Measurements from ENCODE around the gene CRTC2.
"Not testable (repeated sequence)": the region's sequence is repeated elsewhere in the genome, so short reads cannot be mapped to it uniquely, and the experiment has no call there.

The CRTC2 gene

DNA sequence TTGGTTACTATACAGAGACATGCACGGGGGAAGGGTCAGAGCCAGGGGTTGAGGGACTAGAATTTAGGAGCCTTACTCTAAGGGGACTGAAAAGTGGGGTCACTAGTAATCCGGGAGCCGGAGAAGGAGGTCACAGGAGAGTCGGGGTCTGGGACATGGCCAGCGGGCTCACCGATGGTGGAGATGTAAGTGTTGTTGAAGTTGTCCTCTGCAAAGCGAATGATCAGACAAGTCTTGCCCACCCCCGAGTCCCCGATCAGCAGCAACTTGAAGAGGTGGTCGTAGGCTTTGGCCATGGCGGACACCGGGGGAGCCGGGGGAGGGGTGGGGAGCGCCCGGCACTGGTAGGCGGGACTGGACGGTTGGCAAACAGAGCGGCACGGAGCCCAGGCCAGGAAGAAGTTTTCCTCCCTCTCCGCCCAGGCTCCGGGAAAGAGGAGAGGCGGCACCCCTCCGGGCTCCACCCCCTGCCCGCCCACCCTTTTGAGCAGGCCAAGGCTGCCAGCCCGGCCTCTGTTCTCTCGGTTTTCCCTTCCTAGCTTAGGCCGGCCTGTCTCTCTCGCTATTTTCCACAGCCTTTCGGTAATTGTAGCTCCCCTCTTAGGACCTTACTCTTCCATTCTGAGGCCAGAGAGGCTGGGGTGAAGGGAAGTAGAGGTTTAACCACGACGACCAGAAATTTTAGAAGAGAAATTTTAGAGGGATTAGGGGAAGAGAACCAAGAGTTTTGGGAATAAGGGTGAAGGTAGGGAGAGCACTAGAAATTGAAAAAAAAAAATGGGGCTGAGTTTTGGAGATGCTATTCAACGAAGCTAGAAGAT lies 27.7 kb upstream of the CRTC2 start, which contains the start of gene RAB13:
TSS of gene RAB13 (minus strand) at position 399 of the 821 bp plus-strand sequence. CDS start at position 296, 103 bp downstream.
- Histone ChIP-seq H3K4me2 (ENCODE audit: insufficient read depth, low read length) (peak within 1 kb of the TSS; percentile 57), H3K9me3 (ENCODE audit: insufficient read depth, low read length, severe bottlenecking) (no peaks in the 10 kb centered on the region), H3K4me3 (ENCODE audit: low read depth in 1 of 2, low read length in 2 of 2) (0 out of 4 replicates have a peak within 1 kb of the TSS, but pooled peaks of 1 of the 2 experiments have one; percentile 21), H3K27me3 (ENCODE audit: insufficient read depth, low read length, poor library complexity) (no peaks in the 10 kb centered on the region), H3K4me1 (ENCODE audit: insufficient read depth, low read length) (peaks cover 26% of the 10 kb centered on the region), H3K9ac (ENCODE audit: low read depth, low read length) (peak within 1 kb of the TSS; percentile 15), H3K27ac (ENCODE audit: low read length) (peak within 1 kb of the TSS; percentile 42; the same call in 1 of the 2 replicates), H4K20me1 (ENCODE audit: insufficient read depth, low read length) (peaks cover 2% of the 10 kb centered on the region; the same call in 1 of the 2 replicates), H3K36me3 (ENCODE audit: insufficient read depth, low read length) (peaks cover 3% of the 10 kb centered on the region), H3K79me2 (ENCODE audit: insufficient read depth, low read length) (peaks cover 6% of the 10 kb centered on the region), H2AFZ (ENCODE audit: low read depth, low read length) (peak within 1 kb of the TSS; percentile 86)
- ATAC-seq (ENCODE audit: insufficient read depth, low read depth) (no peak), DNase-seq (no peak)
- TF ChIP-seq EZH2 (IDR thresholded peaks at IDR 0.05; ENCODE audit: borderline replicate concordance, low read depth, low read length, severe bottlenecking) = no peak
- TF ChIP-seq, protein P1, sequence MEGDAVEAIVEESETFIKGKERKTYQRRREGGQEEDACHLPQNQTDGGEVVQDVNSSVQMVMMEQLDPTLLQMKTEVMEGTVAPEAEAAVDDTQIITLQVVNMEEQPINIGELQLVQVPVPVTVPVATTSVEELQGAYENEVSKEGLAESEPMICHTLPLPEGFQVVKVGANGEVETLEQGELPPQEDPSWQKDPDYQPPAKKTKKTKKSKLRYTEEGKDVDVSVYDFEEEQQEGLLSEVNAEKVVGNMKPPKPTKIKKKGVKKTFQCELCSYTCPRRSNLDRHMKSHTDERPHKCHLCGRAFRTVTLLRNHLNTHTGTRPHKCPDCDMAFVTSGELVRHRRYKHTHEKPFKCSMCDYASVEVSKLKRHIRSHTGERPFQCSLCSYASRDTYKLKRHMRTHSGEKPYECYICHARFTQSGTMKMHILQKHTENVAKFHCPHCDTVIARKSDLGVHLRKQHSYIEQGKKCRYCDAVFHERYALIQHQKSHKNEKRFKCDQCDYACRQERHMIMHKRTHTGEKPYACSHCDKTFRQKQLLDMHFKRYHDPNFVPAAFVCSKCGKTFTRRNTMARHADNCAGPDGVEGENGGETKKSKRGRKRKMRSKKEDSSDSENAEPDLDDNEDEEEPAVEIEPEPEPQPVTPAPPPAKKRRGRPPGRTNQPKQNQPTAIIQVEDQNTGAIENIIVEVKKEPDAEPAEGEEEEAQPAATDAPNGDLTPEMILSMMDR (IDR thresholded peaks at IDR 0.05; ENCODE audit: borderline replicate concordance, extremely low read depth, low read length, poor library complexity, severe bottlenecking) = no peak

GRCh38 chr1:153985341-153985912 lies 27.0 kb upstream of the CRTC2 start:
- H3K4me1 ChIP-seq (ENCODE audit: insufficient read depth, low read length) = peaks cover 25% of the 10 kb centered on the region
- no peaks in the 10 kb centered on the region for H3K27me3 ChIP-seq (ENCODE audit: insufficient read depth, low read length, poor library complexity)
- ATAC-seq (ENCODE audit: insufficient read depth, low read depth) (no peak), DNase-seq (no peak)
- no peak overlapping the region for H3K4me3 ChIP-seq (ENCODE audit: low read depth in 1 of 2, low read length in 2 of 2)
- no peaks in the 10 kb centered on the region for H3K36me3 ChIP-seq (ENCODE audit: insufficient read depth, low read length)
- no peak overlapping the region for H3K27ac ChIP-seq (ENCODE audit: low read length)
- peak overlapping the region; percentile 19 for H2AFZ ChIP-seq (ENCODE audit: low read depth, low read length)
- H3K4me2 ChIP-seq (ENCODE audit: insufficient read depth, low read length) = no peak overlapping the region
- H3K9me3 ChIP-seq (ENCODE audit: insufficient read depth, low read length, severe bottlenecking) = no peaks in the 10 kb centered on the region
- H3K79me2 ChIP-seq (ENCODE audit: insufficient read depth, low read length) = no peaks in the 10 kb centered on the region
- H4K20me1 ChIP-seq (ENCODE audit: insufficient read depth, low read length) = no peaks in the 10 kb centered on the region
- TF ChIP-seq, protein P1 (IDR thresholded peaks at IDR 0.05; ENCODE audit: borderline replicate concordance, extremely low read depth, low read length, poor library complexity, severe bottlenecking) = no peak
- no peak for TF ChIP-seq EZH2 (IDR thresholded peaks at IDR 0.05; ENCODE audit: borderline replicate concordance, low read depth, low read length, severe bottlenecking)
- H3K9ac ChIP-seq (ENCODE audit: low read depth, low read length) = no peak overlapping the region; the same call in 1 of the 2 replicates

GRCh38 chr1:153984123-153984894 lies 25.9 kb upstream of the CRTC2 start:
- Histone ChIP-seq H3K27ac (ENCODE audit: low read length) (no peak overlapping the region), H3K27me3 (ENCODE audit: insufficient read depth, low read length, poor library complexity) (no peaks in the 10 kb centered on the region), H2AFZ (ENCODE audit: low read depth, low read length) (no peak overlapping the region), H3K36me3 (ENCODE audit: insufficient read depth, low read length) (no peaks in the 10 kb centered on the region), H3K9ac (ENCODE audit: low read depth, low read length) (no peak overlapping the region), H3K9me3 (ENCODE audit: insufficient read depth, low read length, severe bottlenecking) (no peaks in the 10 kb centered on the region), H3K4me2 (ENCODE audit: insufficient read depth, low read length) (no peak overlapping the region), H3K4me3 (ENCODE audit: low read depth in 1 of 2, low read length in 2 of 2) (no peak overlapping the region), H3K4me1 (ENCODE audit: insufficient read depth, low read length) (peaks cover 18% of the 10 kb centered on the region), H4K20me1 (ENCODE audit: insufficient read depth, low read length) (no peaks in the 10 kb centered on the region), H3K79me2 (ENCODE audit: insufficient read depth, low read length) (no peaks in the 10 kb centered on the region)
- ATAC-seq (ENCODE audit: insufficient read depth, low read depth) (no peak), DNase-seq (no peak)
- no peak for TF ChIP-seq EZH2 (IDR thresholded peaks at IDR 0.05; ENCODE audit: borderline replicate concordance, low read depth, low read length, severe bottlenecking)
- TF ChIP-seq, protein P1 (IDR thresholded peaks at IDR 0.05; ENCODE audit: borderline replicate concordance, extremely low read depth, low read length, poor library complexity, severe bottlenecking) = no peak

GRCh38 chr1:153981735-153982134 lies 23.3 kb upstream of the CRTC2 start:
- DNase-seq; H3K9me3 ChIP-seq (ENCODE audit: insufficient read depth, low read length, severe bottlenecking); H3K36me3 ChIP-seq (ENCODE audit: insufficient read depth, low read length); H3K27ac ChIP-seq (ENCODE audit: low read length); H3K4me3 ChIP-seq (ENCODE audit: low read depth in 1 of 2, low read length in 2 of 2); ATAC-seq (ENCODE audit: insufficient read depth, low read depth); H3K9ac ChIP-seq (ENCODE audit: low read depth, low read length); H3K27me3 ChIP-seq (ENCODE audit: insufficient read depth, low read length, poor library complexity); H2AFZ ChIP-seq (ENCODE audit: low read depth, low read length); H3K4me2 ChIP-seq (ENCODE audit: insufficient read depth, low read length); H4K20me1 ChIP-seq (ENCODE audit: insufficient read depth, low read length): not testable (repeated sequence)
- H3K79me2 ChIP-seq (ENCODE audit: insufficient read depth, low read length) = peaks cover 12% of the 10 kb centered on the region
- peaks cover 26% of the 10 kb centered on the region for H3K4me1 ChIP-seq (ENCODE audit: insufficient read depth, low read length)

GRCh38 chr1:153979091-153979490 lies 20.7 kb upstream of the CRTC2 start:
- peaks cover 35% of the 10 kb centered on the region for H3K4me1 ChIP-seq (ENCODE audit: insufficient read depth, low read length)
- peaks cover 21% of the 10 kb centered on the region for H3K36me3 ChIP-seq (ENCODE audit: insufficient read depth, low read length)
- H2AFZ ChIP-seq (ENCODE audit: low read depth, low read length); ATAC-seq (ENCODE audit: insufficient read depth, low read depth); H3K27me3 ChIP-seq (ENCODE audit: insufficient read depth, low read length, poor library complexity); H3K27ac ChIP-seq (ENCODE audit: low read length); H4K20me1 ChIP-seq (ENCODE audit: insufficient read depth, low read length); H3K9ac ChIP-seq (ENCODE audit: low read depth, low read length); H3K9me3 ChIP-seq (ENCODE audit: insufficient read depth, low read length, severe bottlenecking); H3K4me3 ChIP-seq (ENCODE audit: low read depth in 1 of 2, low read length in 2 of 2); DNase-seq: not testable (repeated sequence)
- H3K79me2 ChIP-seq (ENCODE audit: insufficient read depth, low read length) = peaks cover 29% of the 10 kb centered on the region
- peak overlapping the region; percentile 88 for H3K4me2 ChIP-seq (ENCODE audit: insufficient read depth, low read length)
